Measurements from ENCODE around the gene SVIL.
"Not testable (repeated sequence)": the region's sequence is repeated elsewhere in the genome, so short reads cannot be mapped to it uniquely, and the experiment has no call there.

SVIL gene

DNA sequence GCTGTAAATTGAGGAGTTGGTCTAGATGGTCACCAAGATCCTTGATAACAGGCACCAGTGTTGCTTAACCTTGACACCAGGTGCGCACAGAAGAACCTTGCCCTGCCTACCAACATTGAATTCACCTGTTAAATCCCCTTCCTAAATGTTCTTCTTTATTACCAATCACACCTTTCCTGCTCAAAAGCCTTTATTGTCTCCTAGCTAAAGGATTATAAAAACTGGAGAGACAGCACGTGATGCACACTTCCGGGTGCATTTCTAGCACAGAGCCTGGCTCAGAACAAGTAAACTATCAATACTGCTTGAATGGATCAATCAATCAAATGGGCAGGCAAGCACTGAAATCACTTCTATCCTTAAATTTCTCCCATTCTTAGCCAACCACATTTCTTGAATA lies 56.3 kb downstream of the SVIL start:
- no peaks in the 10 kb centered on the region for H3K27me3 Mint-ChIP-seq
- peaks cover 29% of the 10 kb centered on the region for H3K4me1 Mint-ChIP-seq (ENCODE audit: low read depth)
- H3K36me3 Mint-ChIP-seq (ENCODE audit: low read depth), result peaks cover 45% of the 10 kb centered on the region
- no peak overlapping the region for H3K27ac Mint-ChIP-seq
- intact Hi-C loops (cut with micrococcal nuclease), result no loop called here
- H3K9me3 Mint-ChIP-seq, result no peaks in the 10 kb centered on the region
- no peak overlapping the region for H3K4me3 Mint-ChIP-seq

DNA sequence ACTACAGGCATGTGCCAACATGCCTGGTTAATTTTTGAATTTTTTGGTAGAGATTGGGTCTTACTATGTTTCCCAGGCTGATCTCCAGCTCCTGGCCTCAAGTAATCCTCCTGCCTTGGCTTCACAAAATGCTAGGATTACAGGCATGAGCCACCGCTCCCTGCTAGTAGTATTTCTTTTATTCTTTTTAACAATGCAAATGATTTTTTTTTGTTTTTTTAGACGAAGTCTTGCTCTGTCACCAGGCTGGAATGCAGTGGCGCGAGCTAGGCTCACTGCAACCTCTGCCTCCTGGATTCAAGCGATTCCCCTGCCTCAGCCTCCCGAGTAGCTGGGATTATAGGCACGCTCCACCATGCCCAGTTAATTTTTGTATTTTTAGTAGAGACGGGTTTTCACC lies 58.1 kb downstream of the SVIL start:
- Mint-ChIP-seq H3K9me3 (no peaks in the 10 kb centered on the region), H3K4me3 (no peak overlapping the region), H3K27me3 (no peaks in the 10 kb centered on the region), H3K4me1 (ENCODE audit: low read depth) (peaks cover 28% of the 10 kb centered on the region), H3K27ac (no peak overlapping the region), H3K36me3 (ENCODE audit: low read depth) (peaks cover 46% of the 10 kb centered on the region)
- intact Hi-C loops (cut with micrococcal nuclease), result no loop called here

DNA sequence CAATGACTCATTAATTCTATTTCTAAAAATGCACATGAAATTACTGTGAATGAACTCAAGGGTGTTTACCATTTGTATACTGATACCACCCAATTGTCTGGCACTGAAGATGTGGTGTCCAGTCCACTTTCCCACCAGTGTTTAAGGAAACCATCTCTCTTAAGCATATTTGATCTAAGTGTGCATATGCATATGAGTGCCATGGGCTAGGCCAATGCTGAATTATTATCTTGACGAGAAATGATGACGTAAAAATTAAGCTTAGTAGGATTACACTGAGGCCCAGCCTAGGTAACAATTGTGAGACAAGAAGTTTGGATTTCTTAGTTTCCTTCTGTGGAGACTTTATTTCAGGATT lies 59.7 kb downstream of the SVIL start:
- no peak overlapping the region for H3K27ac Mint-ChIP-seq
- no peaks in the 10 kb centered on the region for H3K9me3 Mint-ChIP-seq
- no peak overlapping the region for H3K4me3 Mint-ChIP-seq

DNA sequence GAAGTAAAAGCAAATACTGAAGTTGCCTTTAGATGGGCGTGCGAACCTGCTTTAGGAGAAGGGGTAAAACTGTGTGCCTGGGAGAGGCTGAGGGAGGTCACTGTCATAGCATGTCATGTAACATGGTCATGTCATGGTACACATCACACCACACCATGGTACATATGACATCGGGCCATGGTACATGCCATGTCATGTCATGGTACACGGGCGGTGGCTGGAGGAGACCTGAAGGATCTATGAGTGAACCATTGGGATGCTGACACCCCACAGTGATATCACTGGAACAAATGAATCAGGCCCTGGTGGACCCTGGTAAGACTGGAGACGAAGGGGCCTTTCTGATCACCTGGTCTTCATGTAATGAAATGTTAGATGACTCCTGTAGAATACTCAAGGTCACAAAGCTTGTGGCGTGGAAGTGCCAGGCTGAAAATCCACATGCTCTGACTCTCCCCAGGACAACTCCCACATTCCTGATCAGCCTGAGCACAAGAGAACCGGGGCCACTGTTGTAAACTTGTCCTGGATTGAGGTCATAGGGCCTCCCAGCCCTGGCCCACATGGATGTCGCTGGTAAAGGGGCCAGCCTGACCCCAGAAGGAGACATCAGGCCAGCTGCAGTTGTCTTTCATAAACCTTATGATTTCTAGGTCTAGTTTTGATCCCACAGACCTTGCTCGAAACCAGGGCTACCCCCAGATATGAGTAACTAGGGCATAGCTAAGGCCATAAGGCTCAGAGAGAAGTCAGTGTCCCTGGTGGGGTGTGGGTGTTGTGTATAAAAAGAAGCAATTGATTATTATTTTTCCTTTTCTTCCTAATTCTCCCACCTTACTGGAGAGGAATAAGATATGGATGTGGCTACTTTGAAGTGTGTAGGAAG lies 60.3 kb downstream of the SVIL start:
- not testable (repeated sequence) for H3K27me3 Mint-ChIP-seq, H3K9me3 Mint-ChIP-seq
- H3K27ac Mint-ChIP-seq, result peak overlapping the region; percentile 63

More for the DNA sequence above, 59.7 kb downstream of the SVIL start:
- intact Hi-C loops (cut with micrococcal nuclease), result no loop called here
- Mint-ChIP-seq H3K27me3 (no peaks in the 10 kb centered on the region), H3K36me3 (ENCODE audit: low read depth) (peaks cover 36% of the 10 kb centered on the region), H3K4me1 (ENCODE audit: low read depth) (peaks cover 23% of the 10 kb centered on the region)

DNA sequence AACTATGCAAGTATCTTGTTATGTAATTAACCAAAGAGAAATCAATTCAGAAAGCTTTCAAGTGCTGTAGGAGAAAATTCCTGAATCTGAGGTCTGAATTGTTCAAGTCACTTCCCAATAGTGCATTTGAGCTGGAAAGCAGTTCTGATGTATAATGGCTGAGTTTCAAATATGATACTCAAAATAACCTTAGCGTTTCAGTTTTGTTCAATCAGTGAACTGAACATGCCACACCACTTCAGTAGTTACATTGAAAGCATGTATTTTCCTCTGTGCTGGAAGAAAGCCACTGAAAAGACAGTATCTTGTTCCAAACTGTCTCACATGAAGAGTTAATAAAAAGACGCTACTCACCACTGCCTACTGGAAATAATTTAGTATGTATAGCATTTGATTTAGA lies 64.5 kb downstream of the SVIL start:
- H3K9me3 Mint-ChIP-seq; H3K27me3 Mint-ChIP-seq; H3K27ac Mint-ChIP-seq; H3K4me3 Mint-ChIP-seq; intact Hi-C loops (cut with micrococcal nuclease): not testable (repeated sequence)
- H3K36me3 Mint-ChIP-seq (ENCODE audit: low read depth), result peaks cover 55% of the 10 kb centered on the region
- peaks cover 29% of the 10 kb centered on the region for H3K4me1 Mint-ChIP-seq (ENCODE audit: low read depth)

More for the DNA sequence above, 60.3 kb downstream of the SVIL start:
- Mint-ChIP-seq H3K4me1 (ENCODE audit: low read depth) (peaks cover 23% of the 10 kb centered on the region), H3K36me3 (ENCODE audit: low read depth) (peaks cover 30% of the 10 kb centered on the region)
- intact Hi-C loops (cut with micrococcal nuclease); H3K4me3 Mint-ChIP-seq: not testable (repeated sequence)

DNA sequence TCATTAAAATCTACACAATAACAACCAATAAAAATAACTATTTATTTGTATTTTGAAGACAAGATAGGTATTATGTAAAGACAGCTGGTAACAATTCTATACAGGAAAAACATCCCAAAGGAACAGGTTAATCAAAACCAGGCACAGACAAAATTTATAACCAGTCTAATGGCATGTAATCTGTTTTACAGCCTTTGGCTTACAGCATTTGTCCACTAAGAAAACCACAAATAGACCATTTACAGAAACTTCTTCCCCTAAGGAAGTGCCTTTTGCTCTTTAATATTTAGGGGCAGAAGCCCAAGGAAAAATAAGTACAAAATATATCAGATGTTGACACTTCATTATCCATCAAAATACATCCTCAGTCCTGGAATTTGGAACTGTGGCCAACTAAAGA lies 65.0 kb downstream of the SVIL start:
- Mint-ChIP-seq H3K4me1 (ENCODE audit: low read depth) (peaks cover 32% of the 10 kb centered on the region), H3K27ac (no peak overlapping the region), H3K4me3 (no peak overlapping the region), H3K9me3 (no peaks in the 10 kb centered on the region), H3K27me3 (no peaks in the 10 kb centered on the region), H3K36me3 (ENCODE audit: low read depth) (peaks cover 58% of the 10 kb centered on the region)
- intact Hi-C loops (cut with micrococcal nuclease), result no loop called here

DNA sequence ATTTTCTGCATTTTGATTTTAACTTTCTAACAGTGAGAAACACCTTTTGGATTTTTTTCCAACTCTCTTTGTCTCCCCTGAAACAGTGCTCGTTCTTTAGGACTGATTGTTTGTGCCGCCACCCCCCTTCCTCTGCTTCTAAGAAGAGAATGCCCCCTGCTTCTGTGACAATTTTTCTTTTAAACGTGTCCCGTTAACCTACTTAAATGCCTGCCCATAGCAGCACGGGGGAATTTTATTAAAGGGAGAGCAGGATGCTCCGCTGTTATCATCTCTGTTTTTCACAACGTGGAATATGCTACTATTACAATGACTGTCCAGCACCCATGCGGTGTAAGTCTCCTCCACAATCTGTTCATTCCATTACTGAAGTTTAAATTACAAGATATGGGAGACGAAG lies 67.8 kb downstream of the SVIL start:
- intact Hi-C loops (cut with micrococcal nuclease), result no loop called here
- Mint-ChIP-seq H3K27ac (peak overlapping the region; percentile 23), H3K9me3 (no peaks in the 10 kb centered on the region), H3K27me3 (no peaks in the 10 kb centered on the region), H3K4me1 (ENCODE audit: low read depth) (peaks cover 50% of the 10 kb centered on the region), H3K36me3 (ENCODE audit: low read depth) (peaks cover 61% of the 10 kb centered on the region), H3K4me3 (no peak overlapping the region)

DNA sequence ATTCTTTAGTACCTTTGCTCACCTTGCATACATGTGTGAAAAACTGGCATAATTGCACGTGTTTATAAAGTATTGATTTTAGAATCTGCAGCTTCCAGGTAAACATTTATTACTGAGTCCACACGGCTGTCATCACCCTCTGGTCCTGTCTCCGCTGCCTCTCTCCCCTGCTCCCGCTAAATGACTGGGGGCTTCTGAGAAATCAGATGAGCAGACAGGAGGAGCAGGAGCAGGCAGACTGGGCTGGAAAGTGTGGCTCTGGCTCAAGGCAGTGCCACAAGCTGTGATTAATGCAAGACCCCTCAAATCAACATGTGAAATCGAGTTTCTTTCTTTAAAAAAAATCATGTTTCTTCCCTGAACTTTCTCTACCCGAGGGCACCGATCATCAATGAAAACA lies 68.6 kb downstream of the SVIL start:
- Mint-ChIP-seq H3K4me1 (ENCODE audit: low read depth) (peaks cover 46% of the 10 kb centered on the region), H3K27ac (peak overlapping the region; percentile 23), H3K36me3 (ENCODE audit: low read depth) (peaks cover 67% of the 10 kb centered on the region)
- intact Hi-C loops (cut with micrococcal nuclease); H3K4me3 Mint-ChIP-seq; H3K9me3 Mint-ChIP-seq; H3K27me3 Mint-ChIP-seq: not testable (repeated sequence)

DNA sequence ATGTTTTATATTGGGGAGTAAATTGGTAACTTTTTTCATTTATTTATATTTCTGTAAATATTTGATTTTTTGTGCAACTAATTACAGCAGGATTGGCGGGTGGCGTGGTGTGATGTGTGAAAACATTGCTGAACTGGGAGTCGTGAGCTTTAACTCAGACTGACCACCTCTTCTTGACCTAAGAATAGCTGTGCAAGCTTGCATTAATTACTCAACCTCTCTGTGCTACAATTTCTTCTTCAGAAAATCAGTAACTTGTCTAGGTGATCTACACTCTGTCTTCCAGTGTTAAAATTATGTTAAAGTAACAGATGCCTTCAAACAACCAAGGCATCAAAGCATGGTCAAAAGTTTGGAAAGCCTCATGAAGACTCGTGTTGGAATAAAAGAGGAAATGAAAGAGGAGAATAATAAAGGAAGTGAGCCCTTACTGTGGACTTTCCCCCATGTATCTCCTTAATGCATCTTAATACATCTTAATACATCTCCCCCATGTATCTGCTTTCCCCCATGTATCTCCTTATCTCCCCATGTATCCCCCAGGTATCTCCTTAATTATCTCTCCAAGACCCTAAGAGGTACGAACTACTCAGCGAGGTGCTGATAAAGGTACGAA lies 71.2 kb downstream of the SVIL start:
- intact Hi-C loops (cut with micrococcal nuclease), result no loop called here
- peak overlapping the region; percentile 93 for H3K27ac Mint-ChIP-seq
- no peaks in the 10 kb centered on the region for H3K27me3 Mint-ChIP-seq
- peaks cover 83% of the 10 kb centered on the region for H3K36me3 Mint-ChIP-seq (ENCODE audit: low read depth)
- H3K9me3 Mint-ChIP-seq, result no peaks in the 10 kb centered on the region
- no peak overlapping the region for H3K4me3 Mint-ChIP-seq
- H3K4me1 Mint-ChIP-seq (ENCODE audit: low read depth), result peaks cover 42% of the 10 kb centered on the region

DNA sequence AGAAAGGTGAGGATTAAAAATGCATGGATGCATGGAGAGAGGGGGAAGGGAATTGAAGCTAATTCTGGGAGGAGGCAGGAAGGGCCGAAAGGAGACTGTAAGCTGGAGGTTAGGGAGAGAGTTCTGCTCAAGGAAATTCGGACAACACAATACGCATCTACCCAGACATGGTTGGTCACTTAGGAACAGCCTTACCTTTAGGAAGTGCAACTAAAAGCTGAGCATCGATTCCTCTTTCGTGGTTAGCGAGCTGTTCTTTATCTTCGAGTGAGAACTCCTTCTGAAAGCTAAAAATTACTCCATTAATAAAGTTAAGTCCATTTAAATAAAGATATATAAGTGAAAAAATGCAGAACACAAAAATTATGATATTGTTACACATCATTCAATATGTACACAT lies 71.8 kb downstream of the SVIL start:
- Mint-ChIP-seq H3K4me1 (ENCODE audit: low read depth) (peaks cover 39% of the 10 kb centered on the region), H3K36me3 (ENCODE audit: low read depth) (peaks cover 78% of the 10 kb centered on the region), H3K27ac (peak overlapping the region; percentile 93), H3K4me3 (peak overlapping the region; percentile 57)
- intact Hi-C loops (cut with micrococcal nuclease); H3K27me3 Mint-ChIP-seq; H3K9me3 Mint-ChIP-seq: not testable (repeated sequence)

DNA sequence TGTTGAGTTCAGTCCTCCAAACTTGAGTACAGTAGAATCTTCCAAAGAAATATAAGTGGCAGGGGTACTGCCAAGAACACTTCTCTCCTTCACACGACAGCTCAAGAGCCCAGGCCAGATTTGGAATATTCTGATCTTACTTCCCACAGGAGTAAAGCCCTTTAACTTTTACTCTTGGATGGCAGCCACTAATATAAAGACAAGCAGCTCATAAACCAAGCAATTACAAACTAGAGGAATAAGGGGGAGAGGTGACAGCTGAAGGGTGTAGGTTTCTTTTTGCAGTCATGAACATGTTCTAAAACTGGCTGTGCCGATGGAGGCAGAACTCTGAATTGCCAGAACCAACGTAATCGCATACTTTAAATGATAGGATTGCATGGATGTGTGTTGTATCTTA lies 74.8 kb downstream of the SVIL start:
- H3K27ac Mint-ChIP-seq, result peak overlapping the region; percentile 39
- H3K4me3 Mint-ChIP-seq, result no peak overlapping the region
- peaks cover 66% of the 10 kb centered on the region for H3K36me3 Mint-ChIP-seq (ENCODE audit: low read depth)
- H3K9me3 Mint-ChIP-seq, result no peaks in the 10 kb centered on the region
- H3K27me3 Mint-ChIP-seq, result no peaks in the 10 kb centered on the region
- peaks cover 43% of the 10 kb centered on the region for H3K4me1 Mint-ChIP-seq (ENCODE audit: low read depth)
- intact Hi-C loops (cut with micrococcal nuclease), result no loop called here

DNA sequence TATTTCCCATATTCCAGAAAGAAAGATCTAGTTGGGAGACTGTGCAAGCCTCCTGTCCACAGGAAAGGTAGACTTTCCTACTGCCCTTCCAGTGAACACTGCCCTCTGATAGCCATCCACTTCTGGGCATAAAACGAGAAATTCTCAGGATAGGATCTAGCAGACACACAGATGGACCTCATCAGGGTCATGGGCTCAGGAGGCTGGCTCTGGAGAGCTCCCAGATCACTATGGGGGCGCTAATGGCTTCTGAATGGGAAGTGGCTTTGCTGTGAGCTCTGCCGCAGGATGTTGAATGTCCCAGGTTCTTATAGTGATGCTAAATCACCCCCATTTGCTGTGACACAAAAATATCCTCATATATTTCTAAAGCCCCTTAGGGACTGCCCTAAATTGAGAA lies 77.1 kb downstream of the SVIL start:
- Mint-ChIP-seq H3K27ac (peak overlapping the region; percentile 22), H3K9me3 (no peaks in the 10 kb centered on the region), H3K4me3 (no peak overlapping the region), H3K36me3 (ENCODE audit: low read depth) (peaks cover 75% of the 10 kb centered on the region), H3K4me1 (ENCODE audit: low read depth) (peaks cover 39% of the 10 kb centered on the region), H3K27me3 (no peaks in the 10 kb centered on the region)
- intact Hi-C loops (cut with micrococcal nuclease), result no loop called here

DNA sequence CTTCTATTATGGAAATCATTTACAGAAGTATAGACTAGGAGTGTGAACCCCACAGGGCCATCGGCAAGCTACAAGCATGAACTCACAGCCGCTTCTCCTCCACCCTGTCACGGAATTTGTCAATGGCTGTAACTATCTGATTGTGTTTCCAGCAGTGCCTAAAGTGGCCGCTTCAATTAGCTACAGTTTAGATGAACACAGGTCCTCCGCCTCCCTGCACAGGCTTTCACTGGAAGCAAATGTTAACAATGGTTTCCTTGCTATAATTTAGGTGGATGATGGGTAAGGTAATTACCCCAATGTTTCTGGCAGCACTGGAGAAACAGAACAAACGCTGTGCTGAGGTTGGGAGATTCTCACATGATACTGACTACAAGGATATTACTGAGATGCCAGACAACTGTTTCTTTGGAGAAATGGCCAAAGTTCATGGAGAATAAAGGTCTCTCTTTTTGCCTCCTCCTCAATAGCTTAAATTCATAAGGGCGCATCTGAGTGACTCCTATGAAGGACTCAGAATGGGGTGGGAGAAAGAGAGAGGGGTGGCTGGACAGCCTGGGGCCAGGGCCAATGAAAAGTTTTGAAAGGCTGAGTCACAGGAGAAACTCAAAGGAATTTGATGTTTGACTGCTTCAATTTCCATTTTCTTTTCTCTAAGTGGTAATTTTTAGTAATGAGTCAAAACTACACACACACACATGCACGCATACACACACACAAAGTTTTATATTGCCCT lies 78.9 kb downstream of the SVIL start:
- peaks cover 36% of the 10 kb centered on the region for H3K4me1 Mint-ChIP-seq (ENCODE audit: low read depth)
- no peaks in the 10 kb centered on the region for H3K27me3 Mint-ChIP-seq
- no peak overlapping the region for H3K4me3 Mint-ChIP-seq
- H3K27ac Mint-ChIP-seq, result peak overlapping the region; percentile 99
- no peaks in the 10 kb centered on the region for H3K9me3 Mint-ChIP-seq
- peaks cover 75% of the 10 kb centered on the region for H3K36me3 Mint-ChIP-seq (ENCODE audit: low read depth)
- intact Hi-C loops (cut with micrococcal nuclease), result no loop called here

DNA sequence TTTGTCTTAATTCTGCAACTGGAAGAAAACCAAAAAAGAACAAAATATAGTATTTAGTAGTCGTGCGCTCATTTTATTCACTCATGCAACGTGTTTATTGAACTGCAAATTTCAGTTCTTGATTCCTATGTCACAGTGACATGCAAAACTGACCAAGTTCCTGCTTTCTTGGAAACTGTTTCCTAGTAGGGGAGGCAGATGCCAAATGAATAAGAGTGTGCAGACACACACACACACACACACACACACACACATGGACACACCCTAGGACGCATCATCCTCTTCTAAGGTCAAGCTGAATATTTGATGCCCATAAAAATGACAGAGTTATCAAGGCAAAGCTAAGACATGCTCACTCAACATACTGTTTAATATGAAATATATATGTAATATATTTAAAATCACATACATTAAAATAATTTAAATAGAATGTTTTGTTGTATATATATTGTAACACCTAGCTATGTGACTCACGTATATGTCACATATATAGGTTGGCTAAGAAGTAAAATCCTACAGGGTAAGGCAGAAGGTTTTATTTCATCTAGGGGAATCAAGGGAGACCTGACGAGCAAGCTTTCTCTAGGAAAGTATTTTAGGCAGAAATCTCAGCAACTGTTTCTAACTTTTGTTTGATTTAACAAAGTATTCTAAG lies 79.6 kb downstream of the SVIL start:
- Mint-ChIP-seq H3K36me3 (ENCODE audit: low read depth) (peaks cover 75% of the 10 kb centered on the region), H3K4me3 (peak overlapping the region; percentile 76), H3K27ac (peak overlapping the region; percentile 99), H3K4me1 (ENCODE audit: low read depth) (peaks cover 42% of the 10 kb centered on the region), H3K27me3 (no peaks in the 10 kb centered on the region), H3K9me3 (no peaks in the 10 kb centered on the region)
- intact Hi-C loops (cut with micrococcal nuclease), result no loop called here

All from dendritic cell treated with granulocyte-macrophage colony-stimulating factor and Interleukin-4, amounts not matched to agents 40 ng/mL and 50 ng/mL, for 4 days (primary cell).